Right hindlimb (tissue), 1 donor: ENCODE data around the gene SLC5A9.
A peak's percentile ranks its signal among the peaks of the same experiment; 100 is the strongest.
"Not testable (repeated sequence)": the region's sequence is repeated elsewhere in the genome, so short reads cannot be mapped to it uniquely, and the experiment has no call there.

Experiments used
- DNase-seq: peaks from one replicate; pipeline ENCODE4 v3.0.0-alpha.2; 2018

The SLC5A9 gene

DNA sequence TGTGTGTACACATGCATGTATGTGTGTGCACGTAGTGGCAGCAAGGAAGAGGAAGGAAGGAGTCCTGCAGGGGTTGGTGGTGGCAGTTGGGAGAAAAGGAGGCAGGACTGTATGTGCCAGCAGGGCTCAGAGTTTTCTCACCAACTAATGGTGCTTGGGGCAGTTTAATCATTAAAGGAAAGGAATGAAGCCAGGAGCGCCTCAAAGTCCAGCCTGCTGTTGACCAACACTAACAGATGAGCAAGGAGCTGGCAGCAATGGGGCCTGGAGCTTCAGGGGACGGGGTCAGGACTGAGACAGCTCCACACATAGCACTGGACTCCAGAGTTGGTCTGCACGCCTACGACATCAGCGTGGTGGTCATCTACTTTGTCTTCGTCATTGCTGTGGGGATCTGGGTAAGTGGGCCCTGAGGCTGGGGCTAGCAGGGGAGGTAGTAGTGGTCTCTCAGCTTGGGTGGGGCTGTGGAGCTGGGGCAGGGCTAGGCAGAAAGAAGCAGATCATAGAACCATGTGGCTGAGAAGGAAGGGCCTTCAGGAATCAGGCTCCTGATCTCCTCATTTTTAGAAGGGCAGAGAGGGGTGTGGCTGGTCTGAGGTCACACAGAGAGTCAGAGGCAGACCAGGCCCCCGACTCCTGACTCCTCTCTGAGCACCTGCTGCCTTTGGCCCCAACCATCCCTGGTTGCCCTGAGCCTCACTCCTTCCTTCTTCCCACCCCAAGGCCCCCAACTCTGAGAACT lies at the start of gene SLC5A9:
TSS of gene SLC5A9 (plus strand) at position 216 of the 742 bp plus-strand sequence. CDS start at position 237, 21 bp downstream.
- DNase-seq = no peak

- DNase-seq = no peak
Measured at GRCh38 chr1:48175116-48175515, 47.4 kb upstream of the SLC5A9 start.

GRCh38 chr1:48177257-48177656 lies 45.3 kb upstream of the SLC5A9 start:
- no peak for DNase-seq

- no peak for DNase-seq
Measured at GRCh38 chr1:48181669-48182367, 40.7 kb upstream of the SLC5A9 start.

GRCh38 chr1:48182439-48182838 lies 40.1 kb upstream of the SLC5A9 start:
- no peak for DNase-seq

- DNase-seq = no peak
Measured at GRCh38 chr1:48186306-48186839, 36.1 kb upstream of the SLC5A9 start.

DNA sequence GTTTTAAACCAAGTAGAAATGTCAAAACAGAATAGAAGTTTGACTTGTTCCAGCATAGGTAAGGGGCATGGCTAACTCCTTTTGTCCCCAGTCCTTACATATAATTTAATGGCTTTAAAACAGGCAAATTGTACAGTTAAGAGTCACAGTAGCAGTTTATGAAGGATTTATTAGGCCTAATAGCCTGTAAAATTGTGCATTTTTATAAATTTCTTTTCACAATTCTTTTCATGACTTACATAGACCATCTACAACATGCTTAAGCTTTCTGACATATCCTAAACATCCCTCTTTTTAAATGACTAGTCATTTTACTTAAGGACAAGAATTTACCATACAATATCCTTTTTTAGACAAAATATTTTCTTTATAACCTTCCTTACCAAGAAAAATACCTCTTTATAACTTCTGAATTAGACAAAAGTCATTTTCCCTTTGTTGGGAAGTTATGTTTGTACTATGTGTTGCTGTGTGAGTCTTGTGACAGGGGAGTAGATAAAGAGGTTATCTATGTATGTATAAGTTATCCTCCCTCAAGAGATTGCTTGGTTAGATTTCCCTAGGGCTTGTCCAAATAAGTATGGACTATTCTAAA lies 34.5 kb upstream of the SLC5A9 start:
- no peak for DNase-seq

GRCh38 chr1:48190881-48191280 lies 31.6 kb upstream of the SLC5A9 start:
- DNase-seq = no peak

GRCh38 chr1:48194801-48195200 lies 27.7 kb upstream of the SLC5A9 start:
- no peak for DNase-seq

DNA sequence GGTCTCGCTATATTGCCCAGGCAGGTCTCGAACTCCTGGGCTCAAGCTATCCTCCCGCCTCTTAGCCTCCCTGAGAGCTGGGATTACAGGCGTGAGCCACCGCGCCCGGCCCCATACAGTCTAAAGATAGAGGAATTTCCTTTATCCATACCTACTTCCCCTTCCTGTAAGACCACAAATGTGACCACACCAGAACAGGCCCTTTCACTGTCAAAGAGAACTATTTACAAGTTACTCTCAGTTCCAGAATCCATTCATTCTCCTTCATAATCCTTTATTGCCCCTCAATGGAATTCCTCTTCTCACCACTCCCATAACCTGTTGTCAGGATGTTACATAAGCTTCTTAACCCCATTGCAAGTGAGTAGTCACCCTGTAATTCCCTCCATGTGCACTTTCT lies 26.3 kb upstream of the SLC5A9 start:
- no peak for DNase-seq

- no peak for DNase-seq
Measured at GRCh38 chr1:48198970-48199369, 23.5 kb upstream of the SLC5A9 start.

DNA sequence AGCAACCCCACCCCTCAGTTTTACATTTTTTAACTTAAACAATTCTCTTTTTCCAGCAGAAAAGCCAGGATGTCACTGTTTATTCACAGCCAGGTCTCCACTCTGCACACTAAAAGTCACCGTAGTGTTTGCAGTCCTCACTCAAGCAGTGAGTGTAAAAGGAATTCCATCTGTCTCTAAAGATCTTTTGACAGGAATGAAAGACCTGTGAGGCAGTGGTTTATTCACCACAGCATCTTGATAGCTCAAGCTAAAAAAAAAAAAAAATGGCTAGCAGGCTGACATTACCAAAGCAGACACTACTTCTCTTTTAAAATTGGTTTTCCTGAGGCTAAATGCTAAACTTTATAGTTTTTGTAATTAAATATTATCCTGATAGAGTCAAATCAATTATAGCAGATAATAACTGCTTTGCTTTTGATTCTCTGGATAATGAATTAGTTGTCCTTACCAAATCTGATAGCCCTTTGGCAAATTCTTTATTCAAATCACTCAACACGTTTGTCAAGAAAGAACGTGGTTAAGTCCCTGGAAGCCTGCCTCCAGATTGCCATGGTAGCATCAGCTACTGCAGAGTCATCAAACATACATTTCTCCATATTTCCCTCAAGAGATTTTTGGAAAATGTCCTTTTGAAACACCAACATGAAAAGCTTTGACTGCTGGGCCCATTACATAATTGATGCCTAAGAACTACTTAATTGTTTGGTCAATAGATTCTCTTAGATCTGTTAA lies 22.2 kb upstream of the SLC5A9 start:
- no peak for DNase-seq

DNA sequence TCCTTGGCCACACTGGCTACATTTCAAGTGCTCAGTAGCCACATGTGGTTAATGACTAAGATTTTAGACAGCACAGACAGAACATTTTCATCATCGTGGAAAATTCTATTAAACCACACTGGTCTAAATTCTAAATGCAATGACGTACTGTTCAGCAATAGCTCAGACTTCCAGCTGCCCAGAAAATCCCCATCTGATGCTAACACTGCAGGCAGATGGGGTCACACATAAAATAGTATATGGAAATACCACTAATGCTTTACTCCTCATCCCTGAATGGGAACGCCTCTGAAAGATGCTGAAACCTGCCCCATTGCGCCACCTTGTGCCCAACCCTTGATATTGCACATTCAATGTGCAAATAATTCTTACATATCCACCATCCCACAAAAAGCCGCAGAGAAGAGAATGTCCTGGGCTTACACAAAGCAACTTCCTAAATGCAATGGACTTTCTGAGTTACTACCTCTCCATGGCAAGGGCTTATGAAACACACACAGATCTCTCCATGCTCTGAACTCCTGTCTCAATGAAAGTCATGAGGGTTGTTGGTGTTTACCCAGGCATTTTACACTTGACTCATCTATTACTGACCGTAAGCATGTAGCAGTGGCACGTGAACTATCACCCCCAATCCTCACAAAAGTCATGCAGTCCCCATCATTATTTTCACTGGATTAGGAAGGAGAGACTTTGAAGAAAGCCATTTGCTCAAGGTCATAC lies 20.3 kb upstream of the SLC5A9 start:
- peak; percentile 81 for DNase-seq

- no peak for DNase-seq
Measured at GRCh38 chr1:48203287-48203900, 19.1 kb upstream of the SLC5A9 start.

GRCh38 chr1:48205522-48205921 lies 17.0 kb upstream of the SLC5A9 start:
- DNase-seq = no peak

GRCh38 chr1:48206371-48206770 lies 16.1 kb upstream of the SLC5A9 start:
- no peak for DNase-seq

GRCh38 chr1:48207131-48207530 lies 15.4 kb upstream of the SLC5A9 start:
- no peak for DNase-seq

GRCh38 chr1:48207536-48208075 lies 14.9 kb upstream of the SLC5A9 start:
- DNase-seq = no peak

DNA sequence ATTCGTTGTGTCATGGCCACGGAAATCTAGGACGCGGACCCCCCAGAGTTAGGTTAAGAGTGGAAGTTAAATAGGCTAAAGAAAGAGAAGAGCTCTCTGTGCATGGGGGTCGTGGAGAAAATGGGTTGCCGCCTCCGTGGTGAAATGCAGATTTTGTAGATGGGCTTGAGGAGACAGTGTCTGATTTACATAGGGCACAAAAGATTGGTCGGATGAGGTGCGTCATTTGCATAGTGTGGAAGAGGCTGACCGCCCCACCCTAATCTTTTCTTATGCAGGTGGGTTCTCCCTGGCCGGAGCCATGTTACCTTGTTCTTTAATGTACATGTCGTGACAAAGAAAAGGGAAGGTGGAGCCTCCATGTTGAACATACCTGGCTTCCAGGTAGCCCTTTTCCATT lies 14.3 kb upstream of the SLC5A9 start:
- no peak for DNase-seq

- DNase-seq = no peak
Measured at GRCh38 chr1:48208652-48209051, 13.9 kb upstream of the SLC5A9 start.

DNA sequence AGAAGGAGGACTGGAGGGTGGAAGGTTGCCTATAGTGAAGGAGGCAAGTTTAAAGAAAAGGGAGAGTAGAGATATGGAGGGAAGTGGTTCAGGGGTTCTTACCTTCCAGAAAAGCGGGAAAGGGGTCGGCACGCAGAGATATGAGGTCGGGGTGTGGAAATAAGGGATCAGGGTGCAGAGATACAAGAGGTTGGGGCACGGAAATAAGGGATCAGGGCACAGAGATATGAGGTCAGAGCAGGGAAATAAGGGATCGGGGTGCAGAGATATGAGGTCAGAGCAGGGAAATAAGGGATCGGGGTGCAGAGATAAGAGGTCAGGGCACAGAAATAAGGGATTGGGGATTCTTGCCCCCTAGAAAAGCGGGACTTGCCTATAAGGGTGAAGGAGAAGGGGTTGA lies 9.1 kb upstream of the SLC5A9 start:
- DNase-seq = not testable (repeated sequence)

DNA sequence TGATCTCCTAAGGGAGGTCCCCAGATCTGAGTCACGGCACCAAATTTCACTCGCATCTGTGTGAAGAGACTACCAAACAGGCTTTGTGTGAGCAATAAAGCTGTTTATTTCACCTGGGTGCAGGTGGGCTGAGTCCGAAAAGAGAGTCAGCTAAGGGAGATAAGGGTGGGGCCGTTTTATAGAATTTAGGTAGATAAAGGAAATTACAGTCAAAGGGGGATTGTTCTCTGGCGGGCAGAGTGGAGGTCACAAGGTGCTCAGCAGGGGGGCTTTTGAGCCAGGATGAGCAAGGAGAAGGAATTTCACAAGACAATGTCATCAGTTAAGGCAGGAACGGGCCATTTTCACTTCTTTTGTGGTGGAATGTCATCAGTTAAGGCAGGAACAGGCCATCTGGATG lies 8.2 kb upstream of the SLC5A9 start:
- not testable (repeated sequence) for DNase-seq
